RWPE2 (cell line): ENCODE results near the gene MOCS3.

ENCODE experiments used
- ATAC-seq: fragments of 200-7000 bp; cut with Tn5 transposase; 3 replicates; pipeline ENCODE4 v1.9.1; 2021; ENCODE audit warnings: low read depth
- DNase-seq: peaks from one replicate; pipeline ENCODE4 v3.0.0-alpha.2; 2020; ENCODE audit warnings: low spot score
- H3K27ac ChIP-seq: fragments of 450-650 bp; 2 replicates; pipeline ENCODE4 v1.5.1; 2017; ENCODE audit warnings: mild to moderate bottlenecking; ENCODE audit not compliant: poor library complexity, severe bottlenecking
- H3K27me3 ChIP-seq: fragments of 250-450 bp; sonication (Bioruptor Pico); 2 replicates; pipeline ENCODE4 v1.5.1; 2021; ENCODE audit warnings: mild to moderate bottlenecking, moderate library complexity; ENCODE audit not compliant: insufficient read depth, poor library complexity, severe bottlenecking
- H3K36me3 ChIP-seq: fragments of 250-450 bp; sonication (Bioruptor Pico); 2 replicates; pipeline ENCODE4 v1.5.1; 2020; ENCODE audit warnings: low read depth, mild to moderate bottlenecking, moderate library complexity
- H3K4me1 ChIP-seq: fragments of 250-450 bp; sonication (Bioruptor Pico); 2 replicates; pipeline ENCODE4 v1.5.1; 2021; ENCODE audit warnings: mild to moderate bottlenecking, moderate library complexity; ENCODE audit not compliant: insufficient read depth, poor library complexity, severe bottlenecking
- H3K4me3 ChIP-seq: fragments of 250-450 bp; sonication (Bioruptor Pico); 2 replicates; pipeline ENCODE4 v1.5.1; 2021; ENCODE audit warnings: mild to moderate bottlenecking, moderate library complexity; ENCODE audit not compliant: severe bottlenecking
- H3K9me3 ChIP-seq: fragments of 250-450 bp; sonication (Bioruptor Pico); 2 replicates; pipeline ENCODE4 v1.5.1; 2021; ENCODE audit warnings: mild to moderate bottlenecking, moderate library complexity; ENCODE audit not compliant: severe bottlenecking
- TF ChIP-seq, protein P1 (sequence below): fragments of 450-650 bp; IDR thresholded peaks from one replicate; pipeline ENCODE4 v1.5.1; 2017; ENCODE audit warnings: mild to moderate bottlenecking, moderate library complexity; ENCODE audit not compliant: poor library complexity, severe bottlenecking

The MOCS3 gene

GRCh38 chr20:50948132-50948785 lies 10.4 kb upstream of the MOCS3 start:
- Histone ChIP-seq H3K27ac (no peak overlapping the region), H3K4me3 (no peak overlapping the region), H3K4me1 (peaks cover 11% of the 10 kb centered on the region), H3K36me3 (peaks cover 100% of the 10 kb centered on the region), H3K27me3 (no peaks in the 10 kb centered on the region), H3K9me3 (no peaks in the 10 kb centered on the region)
- ATAC-seq (no peak; the same call in 2 of the 3 replicates), DNase-seq (no peak)
- TF ChIP-seq, protein P1, sequence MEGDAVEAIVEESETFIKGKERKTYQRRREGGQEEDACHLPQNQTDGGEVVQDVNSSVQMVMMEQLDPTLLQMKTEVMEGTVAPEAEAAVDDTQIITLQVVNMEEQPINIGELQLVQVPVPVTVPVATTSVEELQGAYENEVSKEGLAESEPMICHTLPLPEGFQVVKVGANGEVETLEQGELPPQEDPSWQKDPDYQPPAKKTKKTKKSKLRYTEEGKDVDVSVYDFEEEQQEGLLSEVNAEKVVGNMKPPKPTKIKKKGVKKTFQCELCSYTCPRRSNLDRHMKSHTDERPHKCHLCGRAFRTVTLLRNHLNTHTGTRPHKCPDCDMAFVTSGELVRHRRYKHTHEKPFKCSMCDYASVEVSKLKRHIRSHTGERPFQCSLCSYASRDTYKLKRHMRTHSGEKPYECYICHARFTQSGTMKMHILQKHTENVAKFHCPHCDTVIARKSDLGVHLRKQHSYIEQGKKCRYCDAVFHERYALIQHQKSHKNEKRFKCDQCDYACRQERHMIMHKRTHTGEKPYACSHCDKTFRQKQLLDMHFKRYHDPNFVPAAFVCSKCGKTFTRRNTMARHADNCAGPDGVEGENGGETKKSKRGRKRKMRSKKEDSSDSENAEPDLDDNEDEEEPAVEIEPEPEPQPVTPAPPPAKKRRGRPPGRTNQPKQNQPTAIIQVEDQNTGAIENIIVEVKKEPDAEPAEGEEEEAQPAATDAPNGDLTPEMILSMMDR: no peak

DNA sequence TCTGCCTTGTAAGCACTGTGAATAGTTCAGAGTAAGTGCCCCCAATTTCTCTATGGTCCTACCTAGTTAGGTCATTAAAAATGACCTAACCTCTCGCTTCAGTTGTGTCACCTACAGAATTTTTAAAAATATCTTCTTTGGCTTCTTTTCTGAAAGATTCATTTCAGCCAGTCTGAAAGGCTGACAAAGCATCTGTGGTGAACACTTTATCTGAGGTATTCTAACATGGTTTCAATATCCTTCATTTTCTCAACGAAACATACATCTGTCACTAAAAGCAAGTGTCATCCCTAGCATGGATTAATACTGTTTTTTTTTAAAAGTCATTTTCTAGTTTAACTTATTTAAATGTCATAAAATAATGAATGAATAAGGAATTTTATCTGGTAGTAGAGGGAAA lies 5.4 kb upstream of the MOCS3 start:
- DNase-seq (no peak), ATAC-seq (no peak)
- Histone ChIP-seq H3K4me1 (peaks cover 41% of the 10 kb centered on the region), H3K9me3 (no peaks in the 10 kb centered on the region), H3K27ac (no peak overlapping the region), H3K36me3 (peaks cover 87% of the 10 kb centered on the region), H3K4me3 (no peak overlapping the region), H3K27me3 (no peaks in the 10 kb centered on the region)
- TF ChIP-seq, protein P1: no peak

- DNase-seq: no peak
- Histone ChIP-seq H3K4me1 (peaks cover 41% of the 10 kb centered on the region), H3K27ac (no peak overlapping the region), H3K27me3 (no peaks in the 10 kb centered on the region), H3K4me3 (no peak overlapping the region), H3K9me3 (no peaks in the 10 kb centered on the region), H3K36me3 (peaks cover 81% of the 10 kb centered on the region)
- TF ChIP-seq, protein P1: no peak
- peak; percentile 38; the same call in 2 of the 3 replicates for ATAC-seq
Observed at GRCh38 chr20:50953821-50954220, 4.8 kb upstream of the MOCS3 start.

GRCh38 chr20:50957276-50957675 lies 1.3 kb upstream of the MOCS3 start:
- H3K27ac ChIP-seq: peak overlapping the region; percentile 48
- H3K36me3 ChIP-seq: peaks cover 71% of the 10 kb centered on the region
- peak overlapping the region; percentile 72 for H3K4me3 ChIP-seq
- H3K27me3 ChIP-seq: no peaks in the 10 kb centered on the region
- TF ChIP-seq, protein P1: no peak
- peaks cover 46% of the 10 kb centered on the region for H3K4me1 ChIP-seq
- ATAC-seq: no peak
- H3K9me3 ChIP-seq: no peaks in the 10 kb centered on the region
- DNase-seq: no peak
